ENCODE measurements around the gene MYO9B.

Gene MYO9B

GRCh38 chr19:17070421-17070820 lies 5.2 kb upstream of the MYO9B start:
- Histone ChIP-seq H3K36me3 (ENCODE audit: low read depth) (peaks cover 42% of the 10 kb centered on the region), H3K27ac (ENCODE audit: poor library complexity, severe bottlenecking) (no peak overlapping the region)

GRCh38 chr19:17070912-17071311 lies 4.7 kb upstream of the MYO9B start:
- TF ChIP-seq CTCF (IDR thresholded peaks at IDR 0.05; ENCODE audit: poor library complexity, severe bottlenecking) = no peak
- Histone ChIP-seq H3K27me3 (ENCODE audit: insufficient read depth, poor library complexity, severe bottlenecking) (no peaks in the 10 kb centered on the region), H3K36me3 (ENCODE audit: low read depth) (peaks cover 42% of the 10 kb centered on the region), H3K4me3 (ENCODE audit: severe bottlenecking) (no peak overlapping the region), H3K27ac (ENCODE audit: poor library complexity, severe bottlenecking) (no peak overlapping the region), H3K4me1 (ENCODE audit: insufficient read depth, poor library complexity, severe bottlenecking) (peaks cover 6% of the 10 kb centered on the region), H3K9me3 (ENCODE audit: severe bottlenecking) (no peaks in the 10 kb centered on the region)
- ATAC-seq (ENCODE audit: low read depth) = no peak
- no peak for DNase-seq (ENCODE audit: low spot score)

More at GRCh38 chr19:17070421-17070820, 5.2 kb upstream of the MYO9B start:
- peaks cover 6% of the 10 kb centered on the region for H3K4me1 ChIP-seq (ENCODE audit: insufficient read depth, poor library complexity, severe bottlenecking)
- DNase-seq (ENCODE audit: low spot score) (no peak), ATAC-seq (ENCODE audit: low read depth) (no peak)
- H3K9me3 ChIP-seq (ENCODE audit: severe bottlenecking) = no peaks in the 10 kb centered on the region
- TF ChIP-seq CTCF (IDR thresholded peaks at IDR 0.05; ENCODE audit: poor library complexity, severe bottlenecking) = no peak
- no peak overlapping the region for H3K4me3 ChIP-seq (ENCODE audit: severe bottlenecking)
- H3K27me3 ChIP-seq (ENCODE audit: insufficient read depth, poor library complexity, severe bottlenecking) = no peaks in the 10 kb centered on the region

- no peak for TF ChIP-seq CTCF (IDR thresholded peaks at IDR 0.05; ENCODE audit: poor library complexity, severe bottlenecking)
- H3K9me3 ChIP-seq (ENCODE audit: severe bottlenecking) = no peaks in the 10 kb centered on the region
- H3K4me1 ChIP-seq (ENCODE audit: insufficient read depth, poor library complexity, severe bottlenecking) = peaks cover 14% of the 10 kb centered on the region
- no peaks in the 10 kb centered on the region for H3K27me3 ChIP-seq (ENCODE audit: insufficient read depth, poor library complexity, severe bottlenecking)
- ATAC-seq (ENCODE audit: low read depth) (no peak), DNase-seq (ENCODE audit: low spot score) (no peak)
- H3K27ac ChIP-seq (ENCODE audit: poor library complexity, severe bottlenecking) = peak overlapping the region; percentile 40
- peak overlapping the region; percentile 80 for H3K4me3 ChIP-seq (ENCODE audit: severe bottlenecking)
- peaks cover 21% of the 10 kb centered on the region for H3K36me3 ChIP-seq (ENCODE audit: low read depth)
Observed at GRCh38 chr19:17073869-17074633, 1.5 kb upstream of the MYO9B start.

GRCh38 chr19:17074634-17075034 lies 943 bp upstream of the MYO9B start:
- Histone ChIP-seq H3K36me3 (ENCODE audit: low read depth) (peaks cover 21% of the 10 kb centered on the region), H3K27me3 (ENCODE audit: insufficient read depth, poor library complexity, severe bottlenecking) (no peaks in the 10 kb centered on the region), H3K4me1 (ENCODE audit: insufficient read depth, poor library complexity, severe bottlenecking) (peaks cover 19% of the 10 kb centered on the region), H3K4me3 (ENCODE audit: severe bottlenecking) (peak overlapping the region; percentile 80), H3K27ac (ENCODE audit: poor library complexity, severe bottlenecking) (peak overlapping the region; percentile 40), H3K9me3 (ENCODE audit: severe bottlenecking) (no peaks in the 10 kb centered on the region)
- DNase-seq (ENCODE audit: low spot score) = no peak
- no peak for ATAC-seq (ENCODE audit: low read depth)
- TF ChIP-seq CTCF (IDR thresholded peaks at IDR 0.05; ENCODE audit: poor library complexity, severe bottlenecking) = no peak

Data from RWPE2 (cell line).